CD4-positive, alpha-beta T cell treated with Interleukin-6 for 4 hours (primary cell): ENCODE data around the gene SEC14L1.
"Not testable (repeated sequence)": the region's sequence is repeated elsewhere in the genome, so short reads cannot be mapped to it uniquely, and the experiment has no call there.

ENCODE experiments used
- DNase-seq: peaks from one replicate; pipeline ENCODE4 v3.0.0-alpha.2; 2020; ENCODE audit warnings: mixed read lengths

Gene SEC14L1

DNA sequence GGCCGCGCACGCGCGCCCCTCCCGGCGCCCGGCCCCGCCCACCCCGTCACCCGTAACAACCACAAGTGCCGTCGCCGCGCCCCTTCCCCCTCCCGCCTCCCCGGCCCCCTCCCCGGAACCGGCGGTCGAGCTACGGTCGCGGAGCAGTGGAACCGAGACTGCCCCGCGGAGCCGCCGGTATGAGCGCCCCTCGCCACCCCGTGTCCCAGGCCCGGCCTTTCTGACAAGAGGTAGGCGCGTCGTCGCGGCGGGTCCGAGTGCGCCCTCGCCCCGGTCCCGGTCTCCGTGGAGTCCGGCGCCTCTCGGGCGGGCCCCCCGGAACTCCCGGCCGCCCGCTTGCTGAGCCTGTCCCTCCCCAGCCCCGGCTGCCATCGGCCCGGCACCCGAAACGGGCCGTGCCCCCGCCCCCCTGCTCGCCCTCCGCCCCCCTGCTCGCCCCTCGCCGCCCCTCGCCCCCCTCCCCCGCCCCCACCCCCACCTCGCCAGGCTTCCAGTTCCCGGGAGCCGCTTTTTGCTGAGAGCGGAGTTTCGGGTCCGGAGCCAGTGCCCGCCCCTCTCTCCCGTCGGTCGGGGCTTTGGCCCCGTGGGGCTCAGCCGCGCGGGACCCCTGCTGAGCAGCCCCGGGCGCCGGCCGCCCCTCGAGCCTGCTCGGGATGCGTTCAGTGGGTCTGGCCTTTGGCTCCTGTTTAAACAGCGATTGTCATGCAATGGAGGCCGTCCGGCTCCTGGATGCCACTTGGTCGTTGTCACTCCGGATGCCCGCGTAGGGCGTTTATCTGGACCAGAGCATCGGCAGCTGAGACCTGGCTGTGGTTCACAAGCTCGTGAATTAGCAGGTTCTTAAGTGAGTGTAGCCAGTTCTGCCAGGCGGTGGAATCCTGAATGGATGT lies at the start of gene SEC14L1:
Gene SEC14L1 (plus strand): TSS at position 92 of the 890 bp plus-strand sequence. CDS start 2,628 bp downstream, outside the sequence.
- DNase-seq, result peak; percentile 45

GRCh38 chr17:77092025-77092424 lies 48.7 kb upstream of the SEC14L1 start:
- DNase-seq, result no peak

DNA sequence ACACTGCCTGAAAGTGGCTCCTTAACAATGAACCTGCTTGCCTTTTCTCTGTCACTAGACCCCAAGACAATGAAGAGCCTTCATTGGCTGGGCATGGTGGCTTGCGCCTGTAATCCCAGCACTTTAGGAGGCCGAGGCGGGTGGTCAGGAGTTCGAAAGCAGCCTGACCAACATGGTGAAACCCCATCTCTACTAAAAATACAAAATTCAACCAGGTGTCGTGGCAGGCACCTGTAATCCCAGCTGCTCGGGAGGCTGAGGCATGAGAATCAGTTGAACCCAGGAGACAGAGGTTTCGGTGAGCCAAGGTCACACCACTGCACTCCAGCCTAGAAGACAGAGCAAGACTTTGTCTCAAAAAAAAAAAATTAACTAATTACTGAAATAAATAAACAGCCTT lies 45.3 kb upstream of the SEC14L1 start:
- DNase-seq, result no peak

DNA sequence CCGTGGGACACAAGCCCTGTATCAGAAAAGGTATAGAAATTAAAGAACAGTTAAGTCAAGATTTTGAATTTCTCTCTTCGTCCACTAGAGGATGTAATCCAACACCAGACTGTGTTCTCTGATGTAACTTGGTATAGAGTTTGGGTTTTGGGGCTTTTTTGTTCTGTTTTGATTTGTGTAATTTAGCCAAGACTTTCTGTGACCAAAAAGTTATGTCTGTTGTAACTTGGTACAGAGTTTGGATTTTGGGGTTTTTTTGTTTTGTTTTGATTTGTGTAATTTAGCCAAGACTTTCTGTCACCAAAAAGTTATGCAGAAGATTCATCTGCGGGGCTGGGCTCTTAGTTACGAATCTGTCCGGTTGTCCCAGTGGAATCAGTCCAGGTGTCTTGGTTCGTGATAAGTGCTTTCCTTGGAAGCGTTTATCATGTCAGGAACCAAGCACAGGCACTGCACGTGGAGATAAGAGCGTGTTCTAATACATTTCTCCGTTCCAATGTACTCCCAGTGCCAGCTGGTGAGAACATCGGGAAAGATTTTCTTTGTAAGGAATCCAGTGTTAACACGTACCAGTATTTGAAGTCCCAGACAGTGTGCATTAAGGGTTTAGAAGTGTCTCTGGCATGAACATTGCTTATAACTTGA lies 44.1 kb upstream of the SEC14L1 start:
- DNase-seq, result no peak

- DNase-seq, result no peak
Observed at GRCh38 chr17:77097631-77098180, 43.1 kb upstream of the SEC14L1 start.

- peak; percentile 26 for DNase-seq
Observed at GRCh38 chr17:77098884-77099545, 41.8 kb upstream of the SEC14L1 start.

- DNase-seq, result no peak
Observed at GRCh38 chr17:77099997-77100396, 40.8 kb upstream of the SEC14L1 start.

GRCh38 chr17:77101521-77102410 lies 39.0 kb upstream of the SEC14L1 start:
- no peak for DNase-seq

DNA sequence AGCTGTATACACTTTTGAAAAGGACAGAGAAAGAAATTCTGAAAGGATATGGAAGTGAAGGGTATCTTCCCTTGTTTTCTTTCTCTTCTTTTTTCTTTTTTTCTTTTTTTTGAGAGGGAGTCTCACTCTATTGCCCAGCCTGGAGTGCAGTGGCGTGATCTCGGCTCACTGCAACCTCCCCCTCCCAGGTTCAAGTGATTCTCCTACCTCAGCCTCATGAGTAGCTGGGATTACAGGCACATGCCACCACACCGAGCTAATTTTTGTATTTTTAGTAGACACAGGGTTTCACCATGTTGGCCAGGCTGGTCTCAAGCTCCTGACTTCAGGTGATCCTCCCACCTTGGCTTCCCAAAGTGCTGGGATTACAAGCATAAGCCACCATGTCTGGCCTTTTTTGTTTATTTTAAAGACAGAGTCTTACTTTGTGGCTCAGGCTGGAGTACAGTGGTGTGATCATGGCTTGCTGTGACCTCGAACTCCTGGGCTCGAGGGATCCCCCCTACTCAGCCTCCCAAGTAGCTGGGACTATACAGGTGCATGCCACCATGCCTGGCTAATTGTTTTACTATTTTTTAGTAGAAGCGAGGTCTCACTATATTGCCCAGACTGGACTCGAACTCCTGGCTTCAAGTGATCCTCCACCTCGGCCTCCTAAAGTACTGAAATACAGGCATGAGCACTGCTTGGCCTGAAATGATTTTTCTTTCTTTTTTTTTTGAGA lies 38.2 kb upstream of the SEC14L1 start:
- DNase-seq, result not testable (repeated sequence)

GRCh38 chr17:77105706-77106105 lies 35.1 kb upstream of the SEC14L1 start:
- no peak for DNase-seq

- DNase-seq, result no peak
Observed at GRCh38 chr17:77106874-77107358, 33.9 kb upstream of the SEC14L1 start.

- peak; percentile 3 for DNase-seq
Observed at GRCh38 chr17:77107506-77108433, 33.0 kb upstream of the SEC14L1 start.

- DNase-seq, result no peak
Observed at GRCh38 chr17:77109159-77109759, 31.5 kb upstream of the SEC14L1 start.

DNA sequence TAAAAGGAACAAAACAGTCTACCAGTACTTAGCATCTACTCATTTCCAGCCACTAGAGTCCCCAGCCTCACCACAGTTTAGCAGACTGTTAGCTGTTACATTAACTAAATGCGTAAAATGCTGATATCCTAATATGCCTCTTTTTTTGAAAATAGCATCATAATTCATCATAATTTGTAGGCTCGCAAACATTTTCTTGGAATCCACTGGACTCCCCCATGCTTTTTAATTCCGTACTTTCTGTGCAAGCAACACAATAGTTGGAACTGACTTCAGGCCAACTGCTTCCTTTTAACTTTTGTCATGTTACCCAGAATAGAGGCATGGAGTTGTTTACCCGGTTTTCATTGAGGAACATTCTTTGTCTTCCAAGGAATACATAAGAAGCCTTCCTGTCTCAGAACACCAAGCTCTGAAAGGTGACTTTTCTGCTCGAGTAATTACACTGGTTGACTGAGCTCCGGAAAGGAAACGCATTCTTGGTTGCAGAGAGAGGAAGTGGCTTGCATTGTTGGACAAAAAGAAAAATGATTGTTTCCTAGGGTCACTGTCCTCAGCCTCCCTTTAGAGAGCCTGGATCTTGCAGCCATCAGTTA lies 30.9 kb upstream of the SEC14L1 start:
- no peak for DNase-seq

GRCh38 chr17:77111165-77111933 lies 29.4 kb upstream of the SEC14L1 start:
- not testable (repeated sequence) for DNase-seq

GRCh38 chr17:77111934-77112296 lies 28.9 kb upstream of the SEC14L1 start:
- no peak for DNase-seq

- no peak for DNase-seq
Observed at GRCh38 chr17:77115510-77115909, 25.3 kb upstream of the SEC14L1 start.

DNA sequence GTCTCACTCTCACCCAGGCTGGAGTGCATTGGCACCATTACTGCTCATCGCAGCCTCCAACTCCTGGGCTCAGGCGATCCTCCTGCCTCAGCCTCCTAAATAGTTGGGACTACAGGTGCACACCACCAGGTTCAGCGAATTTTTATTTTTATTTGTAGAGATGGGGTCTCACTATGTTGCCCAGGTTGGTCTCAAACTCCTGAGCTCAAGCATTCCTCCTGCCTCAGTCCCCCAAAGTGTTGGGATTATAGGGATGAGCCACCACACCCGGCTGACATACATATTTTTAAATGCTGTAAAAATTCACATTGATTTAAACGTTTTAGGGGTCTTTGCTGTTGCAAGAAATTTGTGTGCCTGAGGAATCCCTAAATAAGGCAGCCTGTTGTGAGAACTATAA lies 24.8 kb upstream of the SEC14L1 start:
- no peak for DNase-seq
